Body of pancreas (tissue), 4 donors: ENCODE results near the gene ADH6. TPM values are rescaled to one million over a fixed set of nuclear protein-coding genes. Genes with fewer than 3 reads are reported as not detected.
A peak's percentile ranks its signal among the peaks of the same experiment; 100 is the strongest.
"Not testable (repeated sequence)": the region's sequence is repeated elsewhere in the genome, so short reads cannot be mapped to it uniquely, and the experiment has no call there.

Experiments
- ATAC-seq: fragments of 150-250 bp; one replicate; pipeline ENCODE4 v1.9.1; 2016
- DNase-seq, 4 donors: peaks; one replicate each; pipeline ENCODE4 v3.0.0-alpha.2; 2019
- H3K27ac ChIP-seq, 4 donors: fragments of 200-600 bp; sonication (generic); 1 replicate in 3 of 4; 2 replicates in 1 of 4; pipeline versions ENCODE4 v1.5.1 to v1.6.1; 2016 to 2019; ENCODE audit warnings: mild to moderate bottlenecking in 1 of 4, mixed read lengths in 1 of 4, moderate library complexity in 1 of 4
- H3K27me3 ChIP-seq, 2 donors: fragments of 200-600 bp; sonication (generic); one replicate each; pipeline ENCODE4 v1.6.0; 2016; ENCODE audit warnings: mild to moderate bottlenecking in 1 of 2
- H3K36me3 ChIP-seq, 2 donors: fragments of 200-600 bp; sonication (generic); replicated peaks in 1 of 2; 2 replicates each; pipeline ENCODE4 v1.5.1; 2016; ENCODE audit warnings: low read depth in 2 of 2; ENCODE audit not compliant: insufficient read depth in 1 of 2
- H3K4me1 ChIP-seq: fragments of 200-600 bp; sonication (generic); one replicate; pipeline ENCODE4 v1.6.0; 2016
- H3K4me3 ChIP-seq, 2 donors: fragments of 200-600 bp; sonication (generic); 1 replicate in 1 of 2; 2 replicates in 1 of 2; pipeline ENCODE4 v1.5.1; 2016 to 2019
- H3K9me3 ChIP-seq, 3 donors: fragments of 200-600 bp; sonication (generic); 1 replicate in 2 of 3; 2 replicates in 1 of 3; pipeline ENCODE4 v1.5.1; 2016
- POLR2A ChIP-seq, 3 donors: fragments of 450-650 bp; IDR thresholded peaks; one replicate each; pipeline ENCODE4 v1.6.1; 2016; ENCODE audit warnings: antibody characterized with exemption in 3 of 3, mild to moderate bottlenecking in 2 of 3
- WGBS, 2 donors: methylation state at CpG; one replicate each; pipeline ENCODE4 v1.1.5; 2017; 5-methylcytosine and 5-hydroxymethylcytosine counted together
- intact Hi-C: fragments of 100-400 bp; cut with DNase I; formaldehyde crosslinking; loops from one replicate; pipeline ENCODE4 v1.15.1; 2023
- total RNA-seq, 2 donors: library from RNA; depleted of rRNA; stranded (reverse); fragments of >200 nt; gene quantifications; one replicate each; pipeline ENCODE4 v1.1.0, GENCODE V29; 2016
- TF ChIP-seq, protein P1 (sequence below), 7 experiments: fragments of 450-650 bp in 4 of 7; fragments of 200-600 bp in 3 of 7; sonication (generic) in 3 of 7; IDR thresholded peaks; one replicate each; pipeline ENCODE4 v1.5.1; 2016 to 2019; ENCODE audit warnings: antibody characterized with exemption in 7 of 7

ADH6 gene
- total RNA-seq, 2 donors from 2014 or later = not detected

DNA sequence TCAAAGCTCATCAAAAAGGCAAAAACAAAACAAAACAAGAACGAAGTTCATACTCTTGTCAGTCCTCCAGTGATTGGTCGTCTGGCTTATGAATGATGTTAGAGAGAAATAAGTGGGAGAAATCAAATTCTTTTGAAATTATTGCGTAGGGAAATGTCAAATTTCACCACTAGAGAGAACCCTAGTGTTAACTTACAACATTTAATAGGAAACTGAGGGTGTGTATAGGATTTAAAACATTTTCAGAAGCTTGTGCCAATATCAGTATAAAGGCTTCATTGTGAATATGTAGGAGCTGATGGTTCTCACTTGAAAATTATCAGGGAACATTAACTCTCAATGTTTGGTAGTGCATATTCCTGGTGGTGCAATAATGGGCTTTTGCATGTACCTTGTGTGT, 17.4 kb downstream of the ADH6 start:
- peak; percentile 47 for ATAC-seq

DNA sequence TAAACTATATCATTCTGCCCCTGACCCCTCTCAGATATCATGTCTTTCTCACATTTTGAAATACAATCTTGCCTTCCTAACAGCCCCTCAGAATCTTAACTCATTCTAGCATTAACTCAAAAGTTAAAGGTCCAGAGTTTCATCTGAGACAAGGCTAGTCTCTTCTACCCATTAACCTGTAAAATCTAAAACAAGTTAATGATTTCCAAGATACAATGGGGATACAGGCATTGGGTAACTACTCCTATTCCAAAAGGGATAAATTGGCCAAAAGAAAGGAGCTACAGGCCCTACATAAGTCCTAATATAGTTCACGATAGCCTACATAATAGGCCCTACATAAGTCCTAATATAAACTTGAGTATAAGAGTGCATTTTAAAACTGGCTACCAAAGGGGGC, 18.9 kb downstream of the ADH6 start:
- WGBS, 2 donors = 91 to 100% methylated on average over 1 of the region's 1 CpG
- H3K4me3 ChIP-seq = no peak overlapping the region
- no peaks in the 10 kb centered on the region for H3K27me3 ChIP-seq
- no peaks in the 10 kb centered on the region for H3K9me3 ChIP-seq
- no peak for DNase-seq
- no peak for ATAC-seq
- intact Hi-C loops = no loop called here
- no peak overlapping the region for H3K27ac ChIP-seq
- H3K36me3 ChIP-seq = no peaks in the 10 kb centered on the region
- no peaks in the 10 kb centered on the region for H3K4me1 ChIP-seq
- TF ChIP-seq, protein P1, sequence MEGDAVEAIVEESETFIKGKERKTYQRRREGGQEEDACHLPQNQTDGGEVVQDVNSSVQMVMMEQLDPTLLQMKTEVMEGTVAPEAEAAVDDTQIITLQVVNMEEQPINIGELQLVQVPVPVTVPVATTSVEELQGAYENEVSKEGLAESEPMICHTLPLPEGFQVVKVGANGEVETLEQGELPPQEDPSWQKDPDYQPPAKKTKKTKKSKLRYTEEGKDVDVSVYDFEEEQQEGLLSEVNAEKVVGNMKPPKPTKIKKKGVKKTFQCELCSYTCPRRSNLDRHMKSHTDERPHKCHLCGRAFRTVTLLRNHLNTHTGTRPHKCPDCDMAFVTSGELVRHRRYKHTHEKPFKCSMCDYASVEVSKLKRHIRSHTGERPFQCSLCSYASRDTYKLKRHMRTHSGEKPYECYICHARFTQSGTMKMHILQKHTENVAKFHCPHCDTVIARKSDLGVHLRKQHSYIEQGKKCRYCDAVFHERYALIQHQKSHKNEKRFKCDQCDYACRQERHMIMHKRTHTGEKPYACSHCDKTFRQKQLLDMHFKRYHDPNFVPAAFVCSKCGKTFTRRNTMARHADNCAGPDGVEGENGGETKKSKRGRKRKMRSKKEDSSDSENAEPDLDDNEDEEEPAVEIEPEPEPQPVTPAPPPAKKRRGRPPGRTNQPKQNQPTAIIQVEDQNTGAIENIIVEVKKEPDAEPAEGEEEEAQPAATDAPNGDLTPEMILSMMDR (IDR thresholded peaks at IDR 0.05) = no peak
- TF ChIP-seq POLR2A (IDR thresholded peaks at IDR 0.05) = no peak

More for the DNA sequence above, 17.4 kb downstream of the ADH6 start:
- Histone ChIP-seq H3K9me3 (no peaks in the 10 kb centered on the region), H3K36me3 (no peaks in the 10 kb centered on the region), H3K27ac (no peak overlapping the region), H3K4me3 (no peak overlapping the region), H3K27me3 (no peaks in the 10 kb centered on the region), H3K4me1 (no peaks in the 10 kb centered on the region)
- TF ChIP-seq, protein P1 (IDR thresholded peaks at IDR 0.05) = peak in 5 of 7 experiments; percentile 4 to 46 (median 38)
- TF ChIP-seq POLR2A (IDR thresholded peaks at IDR 0.05) = no peak
- no peak for DNase-seq
- WGBS, 2 donors = 39% methylated on average over 3 of the region's 3 CpGs
- intact Hi-C loops = no loop called here

DNA sequence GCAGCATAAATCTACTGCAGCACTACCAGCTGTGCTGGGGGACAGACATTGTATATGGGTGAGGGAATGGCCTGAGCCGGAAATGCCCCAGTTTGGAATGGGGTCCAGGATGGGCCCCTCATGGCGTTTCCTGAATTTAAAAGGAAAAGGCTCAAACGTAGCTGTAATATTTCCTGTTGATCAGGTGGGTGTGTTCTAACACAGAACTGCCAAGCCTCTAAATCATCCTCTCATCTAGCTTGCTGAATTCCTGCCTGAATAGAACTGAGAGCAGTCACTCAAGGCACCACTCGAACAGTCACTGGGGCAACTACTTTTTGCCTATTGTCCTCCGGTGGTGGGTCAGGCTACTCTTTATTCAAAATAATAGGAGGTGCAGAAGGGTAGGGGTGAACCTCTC, 28.7 kb downstream of the ADH6 start:
- TF ChIP-seq POLR2A (IDR thresholded peaks at IDR 0.05) = no peak
- TF ChIP-seq, protein P1 (IDR thresholded peaks at IDR 0.05) = no peak
- H3K27me3 ChIP-seq = no peaks in the 10 kb centered on the region
- H3K27ac ChIP-seq = no peak overlapping the region
- no peak for ATAC-seq
- H3K9me3 ChIP-seq = peaks cover 0 to 12% (median 0%) of the 10 kb centered on the region in 3 donors
- intact Hi-C loops = no loop called here
- DNase-seq = no peak
- no peaks in the 10 kb centered on the region for H3K36me3 ChIP-seq
- 65 to 83% methylated on average over 5 of the region's 5 CpGs for WGBS, 2 donors
- H3K4me1 ChIP-seq = peaks cover 25% of the 10 kb centered on the region
- H3K4me3 ChIP-seq = no peak overlapping the region

DNA sequence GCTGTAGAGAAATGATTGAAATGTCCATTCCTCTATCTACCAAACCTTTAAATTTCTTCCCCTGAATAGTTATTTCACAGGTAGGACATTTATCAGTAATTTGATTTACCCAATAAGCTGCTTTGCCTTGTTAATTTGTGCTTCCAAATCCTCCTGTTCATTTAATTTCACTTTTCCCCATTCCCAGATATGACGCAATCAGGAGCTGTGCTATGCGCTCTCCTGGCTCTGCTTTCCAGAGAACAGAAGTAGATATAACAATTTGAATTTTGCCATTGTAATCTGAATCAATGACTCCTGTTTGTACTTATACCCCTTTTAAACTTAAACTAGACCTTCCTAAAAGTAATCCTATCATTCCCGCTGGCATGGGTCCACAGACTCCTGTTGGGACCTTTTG, 29.1 kb downstream of the ADH6 start:
- not testable (repeated sequence) for H3K4me3 ChIP-seq
- WGBS, 2 donors = 88 to 93% methylated on average over 3 of the region's 3 CpGs

DNA sequence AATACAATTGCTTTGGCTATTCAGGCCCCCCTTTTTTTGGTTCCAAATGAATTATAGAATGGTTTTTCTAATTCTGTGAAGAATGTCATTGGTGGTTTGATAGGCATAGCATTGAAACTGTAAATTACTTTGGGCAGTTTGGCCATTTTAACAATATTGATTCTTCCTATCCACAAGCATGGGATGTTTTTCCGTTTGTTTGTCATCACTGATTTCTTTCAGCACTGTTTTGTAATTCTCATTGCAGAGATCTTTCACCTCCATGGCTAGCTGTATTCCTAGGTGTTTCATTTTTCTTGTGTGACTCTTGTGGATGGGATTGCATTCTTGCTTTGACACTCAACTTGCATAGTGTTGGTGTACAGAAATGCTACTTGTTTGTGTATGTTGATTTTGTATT, 33.0 kb downstream of the ADH6 start:
- WGBS, 2 donors = 63 to 72% methylated on average over 1 of the region's 1 CpG
- intact Hi-C loops = no loop called here

More for the DNA sequence above, 29.1 kb downstream of the ADH6 start:
- H3K36me3 ChIP-seq, H3K27ac ChIP-seq, DNase-seq, ATAC-seq, intact Hi-C loops, H3K27me3 ChIP-seq: not testable (repeated sequence)
- H3K9me3 ChIP-seq = peaks cover 0 to 12% (median 0%) of the 10 kb centered on the region in 3 donors
- H3K4me1 ChIP-seq = peaks cover 25% of the 10 kb centered on the region

More for the DNA sequence above, 33.0 kb downstream of the ADH6 start:
- no peak for DNase-seq
- H3K4me1 ChIP-seq = peaks cover 25% of the 10 kb centered on the region
- no peaks in the 10 kb centered on the region for H3K36me3 ChIP-seq
- H3K4me3 ChIP-seq = no peak overlapping the region
- no peaks in the 10 kb centered on the region for H3K27me3 ChIP-seq
- no peak for TF ChIP-seq POLR2A (IDR thresholded peaks at IDR 0.05)
- TF ChIP-seq, protein P1 (IDR thresholded peaks at IDR 0.05) = no peak
- H3K9me3 ChIP-seq = no peaks in the 10 kb centered on the region
- no peak for ATAC-seq
- no peak overlapping the region for H3K27ac ChIP-seq
